Activated T-cell treated with anti-CD3 and anti-CD28 coated beads for 24 hours (primary cell): ENCODE measurements around the gene KRTAP10-1.

Experiments
- DNase-seq: peaks from one replicate; pipeline ENCODE4 v3.0.0-alpha.2; 2020; ENCODE audit warnings: low read depth

Gene KRTAP10-1

DNA sequence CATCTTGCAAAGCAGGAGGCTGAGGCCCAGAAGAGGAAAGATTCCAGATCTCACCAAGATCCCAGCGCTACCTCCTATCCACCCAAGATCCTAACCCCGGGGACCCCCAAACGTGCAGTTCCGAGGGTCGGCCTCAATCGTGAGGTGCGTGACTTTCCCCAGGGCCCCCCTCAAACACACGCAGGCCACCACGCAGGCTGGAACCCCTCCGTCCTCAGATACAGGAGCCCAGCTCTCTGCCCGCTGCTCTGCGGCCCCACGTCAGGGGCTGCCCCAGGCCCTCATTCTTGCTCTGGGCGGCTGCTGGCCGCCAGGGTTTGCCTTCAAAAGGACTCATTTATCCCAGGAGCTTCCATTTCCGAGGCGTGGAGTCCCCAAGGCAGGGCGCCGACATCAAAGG lies 39.9 kb downstream of the KRTAP10-1 start:
- DNase-seq = no peak

DNA sequence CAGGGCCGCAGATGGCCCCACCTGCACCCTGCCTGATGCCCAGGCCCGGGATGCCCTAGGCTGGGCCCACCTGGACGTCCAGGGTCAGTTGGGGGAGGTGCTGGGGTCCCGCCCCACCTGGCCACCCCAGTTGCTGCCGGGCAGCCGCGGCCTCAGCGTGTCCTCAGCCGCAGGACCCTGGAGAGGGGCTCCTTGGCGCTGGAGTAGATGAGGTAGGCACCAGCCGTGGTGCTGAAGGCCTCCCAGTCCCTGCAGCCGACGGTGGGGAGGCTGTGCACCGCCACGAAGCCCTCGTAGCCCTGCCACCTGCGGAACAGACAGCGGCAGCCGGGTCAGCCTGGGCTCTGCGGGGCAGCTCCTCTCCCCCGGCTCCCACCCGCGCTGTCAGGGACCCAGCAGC lies 40.4 kb downstream of the KRTAP10-1 start:
- DNase-seq = no peak

DNA sequence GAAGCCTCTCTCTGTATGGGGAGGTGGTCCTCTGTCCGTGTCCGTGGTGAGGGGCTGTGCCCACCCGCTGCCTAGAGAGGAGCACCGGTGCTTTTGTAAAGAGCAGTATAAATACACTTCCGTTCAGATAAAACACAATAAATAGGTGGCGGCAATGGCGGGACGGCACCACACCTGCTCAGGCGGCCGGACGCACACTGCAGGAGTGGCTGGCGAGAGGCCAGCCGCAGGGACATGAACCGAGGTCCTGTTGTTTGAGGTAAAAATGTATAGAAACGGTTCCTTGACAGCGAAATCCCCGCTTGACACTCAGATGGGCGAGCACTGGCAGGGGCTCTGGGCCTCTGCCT lies 40.8 kb downstream of the KRTAP10-1 start:
- no peak for DNase-seq

DNA sequence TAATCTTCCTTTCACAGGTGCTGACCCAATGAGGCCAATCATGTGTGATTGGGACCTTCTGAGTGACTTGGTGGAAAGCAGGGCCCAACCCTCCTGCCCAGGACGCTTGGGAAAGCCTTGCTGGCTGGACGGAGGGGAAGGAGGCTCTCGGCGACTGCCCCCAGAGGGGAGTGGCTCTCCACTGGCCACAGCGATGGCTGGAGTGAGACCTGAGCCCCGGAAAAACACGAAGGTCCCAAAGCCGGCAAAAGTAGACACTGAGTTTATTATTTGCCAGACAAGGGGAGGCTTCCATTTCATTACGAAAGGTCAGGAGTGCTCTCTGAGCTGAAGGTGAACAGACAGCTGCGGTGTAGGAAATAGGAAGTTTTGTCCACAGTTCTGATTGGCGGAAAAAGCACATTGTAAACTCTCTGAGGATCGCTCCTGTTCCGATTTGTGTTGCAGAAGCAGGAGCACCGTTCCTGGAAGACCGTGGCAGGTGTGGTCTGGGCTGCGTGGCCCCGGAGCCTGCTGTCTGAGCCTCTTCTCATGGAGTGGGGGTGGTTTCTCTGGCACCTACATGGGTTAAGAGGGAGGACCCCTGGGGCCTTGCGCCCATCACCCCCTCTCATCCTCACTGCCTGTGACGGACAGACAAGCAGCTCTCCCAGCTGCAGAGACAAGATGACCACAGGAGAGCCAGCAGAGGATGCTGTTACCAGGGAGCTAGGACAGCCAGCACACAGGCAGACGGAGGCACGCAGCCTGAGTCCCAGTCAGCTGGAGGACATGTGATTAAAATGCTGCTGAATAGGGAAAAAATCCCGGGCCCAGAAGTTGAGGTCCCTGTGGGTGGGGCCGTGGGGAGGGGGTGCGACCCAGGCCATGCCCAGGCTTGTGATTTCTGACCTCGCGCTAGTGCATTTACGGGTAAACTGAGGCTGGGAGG lies 41.5 kb downstream of the KRTAP10-1 start:
- no peak for DNase-seq

DNA sequence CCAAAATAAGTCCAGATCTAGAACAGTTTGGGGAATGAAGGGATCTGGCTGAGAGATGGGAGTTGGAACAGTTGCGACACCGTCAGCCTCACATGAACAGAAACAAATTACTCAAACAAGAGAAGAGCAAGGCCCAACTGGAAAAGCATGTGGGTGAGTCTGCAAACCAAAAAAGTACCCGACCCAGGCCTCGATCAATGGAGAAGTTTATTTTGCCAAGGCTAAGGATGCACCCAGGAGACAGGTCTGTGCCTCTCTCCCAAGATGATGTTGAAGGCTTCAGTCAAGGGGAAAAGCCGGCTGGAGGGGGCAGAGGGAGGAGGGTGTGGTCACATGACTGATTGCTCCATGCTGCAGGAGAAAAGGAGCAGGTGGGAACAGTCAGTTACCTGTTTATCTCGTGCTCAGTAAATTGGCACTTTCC lies 42.3 kb downstream of the KRTAP10-1 start:
- no peak for DNase-seq

DNA sequence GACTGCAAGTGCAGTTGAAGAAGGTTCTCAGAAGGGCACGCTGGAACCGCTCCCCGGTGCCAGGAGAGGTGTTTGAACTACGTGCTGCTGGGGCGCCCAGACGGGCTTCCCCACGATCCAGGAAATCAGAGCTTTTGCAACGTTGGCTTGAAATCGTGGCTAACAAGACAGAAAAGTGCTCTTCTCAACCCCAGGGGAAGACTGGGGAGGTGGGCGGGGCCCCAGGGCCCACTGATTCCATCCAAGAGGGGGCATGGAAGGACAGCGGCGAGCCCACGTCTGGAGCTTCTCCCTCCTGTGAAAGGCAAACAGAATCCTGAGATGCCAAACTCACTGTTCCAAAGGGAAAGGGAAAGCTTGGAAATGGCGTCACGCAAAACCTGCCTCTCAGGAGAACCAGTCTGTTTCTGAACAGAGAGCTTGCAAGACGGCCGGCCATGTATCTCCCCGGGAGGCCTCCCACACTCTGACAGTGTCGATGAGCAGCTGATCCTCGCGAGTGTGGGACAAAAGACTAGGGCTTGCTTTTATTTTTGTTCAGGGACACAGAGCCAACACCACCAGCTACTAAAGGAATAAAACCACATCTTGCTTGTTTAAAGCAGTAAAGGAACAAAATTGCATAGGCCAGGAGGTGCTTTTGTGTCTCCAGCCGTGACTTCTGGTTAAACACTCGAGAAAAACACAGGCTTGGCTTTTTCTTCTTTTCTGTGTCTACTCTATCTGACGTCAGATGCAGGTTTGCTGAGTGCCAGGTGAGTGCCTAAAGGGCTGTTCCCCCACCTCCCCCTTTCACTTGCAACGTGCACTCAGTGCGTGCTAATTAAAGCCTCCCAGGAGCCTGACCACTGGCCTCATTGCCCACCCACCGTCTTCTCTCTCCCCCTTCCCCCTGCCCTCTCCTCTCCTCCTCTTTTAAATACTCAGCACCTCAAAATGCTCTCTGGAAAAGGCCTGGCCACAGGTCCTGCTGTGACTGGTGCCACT lies 43.1 kb downstream of the KRTAP10-1 start:
- DNase-seq = no peak

DNA sequence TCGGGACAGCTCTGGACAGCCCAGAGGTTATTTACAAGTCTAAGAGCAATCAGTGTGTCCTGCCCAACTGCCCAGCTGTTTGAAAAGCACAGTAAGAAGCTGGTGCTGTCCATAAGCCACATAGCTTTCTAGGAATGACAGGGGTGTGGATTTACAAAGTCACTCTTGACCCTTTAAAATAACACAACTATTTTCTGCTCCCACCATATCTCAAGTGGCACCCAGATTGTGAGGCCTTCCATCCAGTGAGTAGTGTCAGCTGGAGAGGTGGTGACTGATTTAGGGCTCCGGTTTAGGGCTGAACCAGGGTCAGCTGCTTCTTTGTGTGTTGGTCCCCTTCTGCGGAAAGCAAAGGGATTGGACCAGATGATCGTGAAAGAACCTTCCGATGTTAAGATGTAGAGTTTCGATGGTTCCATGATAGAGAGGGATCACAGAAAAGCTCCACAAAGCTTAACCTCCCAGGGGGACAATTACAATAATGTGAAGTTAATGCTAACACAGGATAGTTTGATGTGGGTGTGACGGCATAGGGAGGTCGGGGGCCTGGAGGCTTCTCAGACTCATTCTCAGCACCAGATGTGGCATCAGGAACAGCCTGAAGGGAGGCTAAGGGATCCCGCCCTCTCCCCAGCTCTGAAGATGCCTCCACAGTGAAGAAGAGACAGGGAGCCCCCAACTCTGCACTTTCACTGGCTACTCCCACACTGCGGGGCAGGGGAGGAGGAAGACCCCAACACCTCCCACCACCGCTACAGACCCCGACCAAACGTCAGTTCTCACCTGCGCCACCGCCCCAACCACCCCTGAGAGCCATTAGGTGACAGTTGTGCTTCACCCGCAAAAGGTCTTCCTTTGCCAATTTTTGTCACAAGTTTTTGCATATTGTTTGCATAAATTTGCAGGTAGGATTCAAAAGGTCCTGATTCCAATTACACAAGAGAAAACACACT lies 44.1 kb downstream of the KRTAP10-1 start:
- DNase-seq = no peak

DNA sequence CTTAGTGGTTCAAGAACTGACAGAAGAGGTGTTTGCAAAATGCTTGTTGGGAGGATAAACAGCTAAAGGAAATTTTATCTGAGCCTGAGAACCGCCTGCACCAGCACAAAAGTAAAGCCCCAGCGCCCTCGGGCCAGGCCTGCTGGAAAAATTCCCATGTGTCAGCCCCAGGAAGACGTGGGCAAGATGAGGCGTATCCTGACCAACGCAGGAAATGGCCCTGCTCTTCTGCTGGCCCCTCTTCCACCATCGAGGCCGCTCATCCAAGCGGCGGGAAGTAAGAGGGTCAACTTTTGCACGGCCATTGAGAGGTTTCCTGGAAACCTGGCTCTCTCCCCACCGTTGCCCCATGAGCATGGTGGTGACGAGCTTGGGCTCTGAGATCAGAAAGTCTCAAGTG lies 45.0 kb downstream of the KRTAP10-1 start:
- DNase-seq = no peak

DNA sequence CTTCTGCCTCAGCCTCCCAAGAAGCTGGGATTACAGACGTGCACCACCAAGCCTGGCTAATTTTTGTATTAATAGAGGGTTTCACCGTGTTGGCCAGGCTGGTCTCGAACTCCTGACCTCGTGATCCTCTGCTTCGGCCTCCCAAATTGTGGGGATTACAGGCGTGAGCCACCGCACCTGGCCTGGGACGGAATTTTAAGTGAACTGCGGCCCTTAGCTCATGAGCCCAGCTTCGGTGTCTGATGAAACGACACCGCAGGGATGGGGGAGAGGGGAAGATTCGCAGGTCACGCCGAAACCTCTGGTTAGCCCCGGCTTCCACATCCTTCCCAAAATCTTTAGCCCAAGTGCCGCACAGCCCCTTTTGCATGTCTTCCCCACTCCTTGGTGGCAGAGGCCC lies 45.6 kb downstream of the KRTAP10-1 start:
- no peak for DNase-seq

DNA sequence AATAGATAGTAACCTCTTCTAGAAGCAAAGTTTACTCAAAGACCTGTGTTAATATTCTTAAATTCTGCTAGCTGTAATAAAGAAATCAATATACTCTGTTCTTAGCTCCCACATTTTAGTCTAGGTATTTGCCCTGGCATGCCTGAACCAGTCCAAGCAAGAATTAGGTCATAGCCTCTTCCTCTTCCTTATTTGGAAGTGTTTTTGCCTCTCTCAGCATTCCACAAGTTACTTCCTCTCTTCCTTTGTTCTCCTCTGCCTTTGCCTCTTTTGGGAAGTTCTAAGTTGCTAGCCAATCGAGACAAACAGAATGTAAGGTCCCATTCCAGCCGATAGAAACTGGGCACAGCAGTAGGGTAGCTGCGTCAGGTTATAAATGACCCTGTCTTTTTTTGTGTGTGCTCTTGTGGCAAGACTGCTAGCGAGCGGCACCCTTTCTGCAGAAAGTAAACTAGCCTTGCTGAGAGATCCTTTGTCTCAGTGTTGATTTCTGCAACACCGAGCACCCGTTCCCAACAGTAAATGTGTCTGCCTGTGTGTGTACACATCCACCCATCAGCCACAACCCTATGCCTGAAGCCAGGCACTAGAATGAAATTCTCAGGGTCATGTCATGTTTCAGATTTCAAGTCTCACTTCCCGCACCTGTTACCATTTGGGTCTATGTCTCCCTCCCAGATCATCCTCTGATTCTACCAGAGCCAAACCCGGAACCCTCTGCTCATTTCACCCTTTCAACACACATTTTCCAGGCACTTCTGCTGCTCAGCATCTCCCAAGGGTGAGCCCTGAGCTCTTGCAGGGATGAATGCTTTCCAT lies 47.2 kb downstream of the KRTAP10-1 start:
- DNase-seq = no peak

DNA sequence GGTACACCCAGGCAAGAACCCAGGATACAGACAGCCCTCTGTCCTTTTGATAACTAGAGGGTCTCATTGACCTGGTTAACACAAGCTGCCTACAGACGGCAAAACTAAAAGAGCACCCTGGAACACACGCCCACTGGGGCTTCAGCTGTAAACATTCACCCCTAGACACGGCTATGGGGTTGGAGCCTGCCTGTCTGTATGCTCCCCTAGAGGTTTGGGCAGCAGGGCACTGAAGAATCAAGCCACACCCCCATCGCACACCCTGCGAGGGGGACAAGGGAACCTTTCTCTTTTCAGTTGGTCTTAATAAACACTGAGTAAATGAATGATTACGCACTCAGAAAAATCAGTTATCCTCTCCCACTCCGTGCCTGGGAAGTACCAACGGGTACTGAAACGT lies 49.2 kb downstream of the KRTAP10-1 start:
- no peak for DNase-seq

DNA sequence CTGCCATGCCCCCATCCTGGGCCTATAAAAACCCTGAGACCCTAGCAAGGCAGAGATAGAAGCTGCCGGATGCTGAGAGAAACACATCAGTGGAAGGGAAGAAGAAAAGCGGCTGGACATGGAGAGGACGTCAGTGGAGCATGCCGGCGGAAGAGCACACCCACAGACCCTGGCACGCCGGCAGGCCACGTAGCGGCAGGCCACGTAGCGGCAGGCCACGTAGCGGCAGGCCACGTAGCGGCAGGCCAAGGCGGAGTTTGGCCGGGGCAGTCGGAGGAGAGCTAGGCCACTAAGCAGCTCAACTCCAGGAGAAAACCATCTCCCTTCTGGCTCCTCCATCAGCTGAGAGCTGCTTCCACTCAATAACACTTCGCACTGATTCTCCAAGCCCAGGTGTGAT lies 49.6 kb downstream of the KRTAP10-1 start:
- no peak for DNase-seq

DNA sequence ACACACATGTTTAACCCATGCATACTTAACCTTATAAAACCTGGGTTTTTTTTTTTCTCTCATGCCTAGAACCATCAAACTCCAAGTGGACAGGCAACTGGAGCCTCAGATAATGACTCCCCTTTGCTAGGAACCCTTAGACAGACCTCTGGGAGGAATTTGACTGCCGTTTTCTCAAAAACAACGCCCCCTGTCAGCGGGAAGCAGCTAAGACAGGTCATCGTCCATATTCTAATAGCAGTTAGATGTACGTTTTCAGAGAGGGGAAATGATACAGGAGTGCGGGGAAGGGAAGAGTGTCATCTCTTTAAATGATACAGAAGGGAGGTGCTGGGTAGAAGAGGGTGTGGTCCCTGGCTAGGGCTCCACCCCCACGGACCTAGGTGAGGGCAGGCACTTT lies 50.0 kb downstream of the KRTAP10-1 start:
- no peak for DNase-seq
